Measurements from ENCODE around the gene PRR23E. TPM values are rescaled to one million over a fixed set of nuclear protein-coding genes. Genes with fewer than 3 reads are reported as not detected.

PRR23E gene
- total RNA-seq, 1 donor from 2014 or later, result not detected

GRCh38 chr3:127195417-127195816 is 2.5 kb downstream of the PRR23E start:
- Mint-ChIP-seq H3K36me3 (ENCODE audit: low read depth) (no peaks in the 10 kb centered on the region), H3K27ac (no peak overlapping the region), H3K27me3 (no peaks in the 10 kb centered on the region), H3K9me3 (peaks cover 2% of the 10 kb centered on the region), H3K4me1 (no peaks in the 10 kb centered on the region), H3K4me3 (no peak overlapping the region)
- ChIA-PET CTCF (no interaction called here), POLR2A (no interaction called here)
- intact Hi-C loops (cut with micrococcal nuclease), result no loop called here
- ATAC-seq (ENCODE audit: low read depth) (no peak), DNase-seq (no peak)
- TF ChIP-seq CTCF (IDR thresholded peaks at IDR 0.05), result no peak

- no peak for DNase-seq
- no peak overlapping the region for H3K4me3 Mint-ChIP-seq
- POLR2A ChIA-PET, result no interaction called here
- no peak overlapping the region for H3K27ac Mint-ChIP-seq
- no peak for ATAC-seq (ENCODE audit: low read depth)
- H3K36me3 Mint-ChIP-seq (ENCODE audit: low read depth), result no peaks in the 10 kb centered on the region
- no peaks in the 10 kb centered on the region for H3K4me1 Mint-ChIP-seq
- CTCF ChIA-PET, result no interaction called here
- H3K27me3 Mint-ChIP-seq, result no peaks in the 10 kb centered on the region
- intact Hi-C loops (cut with micrococcal nuclease), result no loop called here
- TF ChIP-seq CTCF (IDR thresholded peaks at IDR 0.05), result no peak
- peaks cover 1% of the 10 kb centered on the region for H3K9me3 Mint-ChIP-seq
Measured at GRCh38 chr3:127196002-127196401, 3.1 kb downstream of the PRR23E start.

- intact Hi-C loops (cut with micrococcal nuclease), result no loop called here
- H3K9me3 Mint-ChIP-seq, result no peaks in the 10 kb centered on the region
- H3K36me3 Mint-ChIP-seq (ENCODE audit: low read depth), result no peaks in the 10 kb centered on the region
- no peak overlapping the region for H3K27ac Mint-ChIP-seq
- H3K4me3 Mint-ChIP-seq, result no peak overlapping the region
- ATAC-seq (ENCODE audit: low read depth), result no peak
- H3K27me3 Mint-ChIP-seq, result no peaks in the 10 kb centered on the region
- no peak for TF ChIP-seq CTCF (IDR thresholded peaks at IDR 0.05)
- no peak for DNase-seq
- ChIA-PET CTCF (no interaction called here), POLR2A (no interaction called here)
- H3K4me1 Mint-ChIP-seq, result no peaks in the 10 kb centered on the region
Measured at GRCh38 chr3:127196466-127197299, 3.8 kb downstream of the PRR23E start.

- Mint-ChIP-seq H3K27ac (no peak overlapping the region), H3K27me3 (no peaks in the 10 kb centered on the region), H3K4me3 (no peak overlapping the region), H3K36me3 (ENCODE audit: low read depth) (no peaks in the 10 kb centered on the region), H3K4me1 (no peaks in the 10 kb centered on the region), H3K9me3 (peaks cover 4% of the 10 kb centered on the region)
- DNase-seq, result no peak
- TF ChIP-seq CTCF (IDR thresholded peaks at IDR 0.05), result no peak
- ATAC-seq (ENCODE audit: low read depth), result no peak
- POLR2A ChIA-PET, result no interaction called here
- CTCF ChIA-PET, result no interaction called here
- intact Hi-C loops (cut with micrococcal nuclease), result no loop called here
Measured at GRCh38 chr3:127197300-127198189, 4.6 kb downstream of the PRR23E start.

- H3K27ac Mint-ChIP-seq, result no peak overlapping the region
- peaks cover 8% of the 10 kb centered on the region for H3K9me3 Mint-ChIP-seq
- ChIA-PET POLR2A (no interaction called here), CTCF (no interaction called here)
- H3K4me1 Mint-ChIP-seq, result no peaks in the 10 kb centered on the region
- H3K36me3 Mint-ChIP-seq (ENCODE audit: low read depth), result no peaks in the 10 kb centered on the region
- no peak for DNase-seq
- ATAC-seq (ENCODE audit: low read depth), result no peak
- H3K27me3 Mint-ChIP-seq, result no peaks in the 10 kb centered on the region
- H3K4me3 Mint-ChIP-seq, result no peak overlapping the region
- TF ChIP-seq CTCF (IDR thresholded peaks at IDR 0.05), result no peak
- intact Hi-C loops (cut with micrococcal nuclease), result no loop called here
Measured at GRCh38 chr3:127200086-127200691, 7.3 kb downstream of the PRR23E start.
